Measurements from ENCODE around the gene AKAP13.
A peak's percentile ranks its signal among the peaks of the same experiment; 100 is the strongest.

The AKAP13 gene

GRCh38 chr15:85407421-85408269, 27.2 kb downstream of the AKAP13 start:
- DNase-seq (ENCODE audit: low read depth in 2 of 2) = no peak

DNA sequence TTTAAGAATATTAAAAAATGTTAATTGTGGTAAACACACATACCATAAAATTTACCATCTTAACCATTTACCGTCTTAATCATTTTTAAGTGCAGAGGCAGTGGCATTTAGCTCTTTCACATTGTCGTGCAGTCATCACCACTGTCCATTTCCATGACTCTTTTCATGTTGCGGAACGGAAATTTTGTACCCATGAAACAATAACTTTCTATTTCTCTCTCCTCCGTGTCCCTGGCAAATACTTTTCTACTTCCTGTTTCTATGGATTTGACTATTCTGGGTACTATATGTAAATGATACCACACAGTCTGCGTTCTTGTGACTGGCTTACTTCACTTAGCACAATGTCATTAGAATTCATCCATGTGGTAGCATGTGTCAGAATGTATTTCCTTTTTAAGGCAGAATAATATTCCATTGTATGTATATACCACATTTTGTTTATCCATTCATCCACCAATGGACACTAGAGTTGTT, 27.9 kb downstream of the AKAP13 start:
- peak in 1 of 2 donors; percentile 30 for DNase-seq (ENCODE audit: low read depth in 2 of 2)

DNA sequence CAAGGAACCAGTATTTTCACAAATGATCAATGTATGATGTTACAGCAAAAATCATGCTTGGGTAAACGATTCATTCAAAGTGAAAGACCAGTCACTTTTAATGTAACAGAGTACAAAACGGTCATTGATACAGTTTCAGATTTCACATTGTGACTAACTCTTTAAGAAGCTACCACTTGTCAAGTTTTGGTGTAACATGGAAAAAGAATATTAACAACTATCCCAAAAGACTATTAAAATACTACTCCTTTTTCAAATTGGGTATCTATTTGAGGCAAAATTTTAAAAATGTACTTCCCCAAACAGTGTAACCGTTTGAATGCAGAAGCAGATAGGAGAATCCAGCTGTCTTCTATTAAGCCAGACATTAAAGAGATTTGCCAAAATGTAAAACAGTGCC, 31.7 kb downstream of the AKAP13 start:
- DNase-seq (ENCODE audit: low read depth in 2 of 2) = no peak

- peak; percentile 63 to 67 for DNase-seq (ENCODE audit: low read depth in 2 of 2)
These were observed 32.8 kb downstream of the AKAP13 start for GRCh38 chr15:85412956-85413854.

DNA sequence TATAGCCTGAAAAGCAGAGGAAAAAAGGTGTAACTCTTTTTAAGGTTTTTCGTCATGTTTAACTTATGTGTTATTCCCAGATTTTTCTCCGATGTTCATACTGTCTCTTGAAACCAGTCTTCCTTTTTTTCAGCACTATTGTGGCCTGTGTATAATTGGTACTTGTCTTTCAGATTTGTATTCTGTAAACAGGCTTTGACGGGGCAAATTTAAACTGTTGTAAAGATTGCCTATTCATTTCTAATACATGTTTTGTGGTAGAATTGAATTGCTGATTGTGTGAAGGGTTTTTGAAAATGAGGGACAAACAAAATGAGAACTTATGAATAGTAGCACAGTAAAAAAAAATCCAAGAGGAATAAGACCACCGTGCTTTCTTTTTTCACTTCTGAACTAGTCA, 33.6 kb downstream of the AKAP13 start:
- no peak for DNase-seq (ENCODE audit: low read depth in 2 of 2)

DNA sequence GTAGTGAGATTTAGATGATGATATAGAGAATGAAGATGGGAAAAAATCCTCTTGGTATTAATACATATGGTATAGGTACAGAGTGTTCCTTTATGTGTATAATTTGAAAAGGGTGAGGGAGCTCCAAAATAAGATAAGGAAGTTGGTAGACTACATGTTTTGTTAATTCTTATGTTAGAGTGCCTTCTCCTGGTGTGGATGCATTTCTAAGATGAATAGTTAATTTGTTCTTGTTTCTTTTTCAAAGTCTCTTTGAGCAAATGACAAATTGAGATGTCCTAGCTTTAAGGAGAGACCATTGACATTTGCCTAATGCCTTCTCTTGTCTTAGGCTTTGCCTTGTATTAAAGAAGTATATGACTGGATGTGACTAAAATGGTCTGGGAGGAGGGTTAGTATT, 34.1 kb downstream of the AKAP13 start:
- DNase-seq (ENCODE audit: low read depth in 2 of 2) = no peak

DNA sequence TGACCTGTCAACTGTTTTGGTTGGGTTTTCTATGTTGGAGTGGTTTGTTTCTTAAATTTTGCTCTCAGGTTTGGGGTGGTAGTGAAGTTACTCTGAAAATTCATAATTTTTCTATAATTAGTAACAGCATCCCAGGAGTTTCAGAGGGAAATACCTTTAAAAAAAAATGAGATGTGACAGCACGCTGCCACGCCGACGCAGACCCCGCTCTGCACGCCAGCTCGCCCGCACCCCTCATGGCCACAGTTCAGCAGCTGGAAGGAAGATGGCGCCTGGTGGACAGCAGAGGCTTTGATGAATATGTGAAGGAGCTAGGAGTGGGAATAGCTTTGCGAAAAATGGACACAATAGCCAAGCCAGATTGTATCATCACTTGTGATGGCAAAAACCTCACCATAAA, 34.6 kb downstream of the AKAP13 start:
- DNase-seq (ENCODE audit: low read depth in 2 of 2) = no peak

GRCh38 chr15:85415783-85416182, 35.4 kb downstream of the AKAP13 start:
- DNase-seq (ENCODE audit: low read depth in 2 of 2) = no peak

GRCh38 chr15:85417276-85417675, 36.9 kb downstream of the AKAP13 start:
- DNase-seq (ENCODE audit: low read depth in 2 of 2) = no peak

- DNase-seq (ENCODE audit: low read depth in 2 of 2) = no peak
These were observed 38.8 kb downstream of the AKAP13 start for GRCh38 chr15:85419161-85419560.

DNA sequence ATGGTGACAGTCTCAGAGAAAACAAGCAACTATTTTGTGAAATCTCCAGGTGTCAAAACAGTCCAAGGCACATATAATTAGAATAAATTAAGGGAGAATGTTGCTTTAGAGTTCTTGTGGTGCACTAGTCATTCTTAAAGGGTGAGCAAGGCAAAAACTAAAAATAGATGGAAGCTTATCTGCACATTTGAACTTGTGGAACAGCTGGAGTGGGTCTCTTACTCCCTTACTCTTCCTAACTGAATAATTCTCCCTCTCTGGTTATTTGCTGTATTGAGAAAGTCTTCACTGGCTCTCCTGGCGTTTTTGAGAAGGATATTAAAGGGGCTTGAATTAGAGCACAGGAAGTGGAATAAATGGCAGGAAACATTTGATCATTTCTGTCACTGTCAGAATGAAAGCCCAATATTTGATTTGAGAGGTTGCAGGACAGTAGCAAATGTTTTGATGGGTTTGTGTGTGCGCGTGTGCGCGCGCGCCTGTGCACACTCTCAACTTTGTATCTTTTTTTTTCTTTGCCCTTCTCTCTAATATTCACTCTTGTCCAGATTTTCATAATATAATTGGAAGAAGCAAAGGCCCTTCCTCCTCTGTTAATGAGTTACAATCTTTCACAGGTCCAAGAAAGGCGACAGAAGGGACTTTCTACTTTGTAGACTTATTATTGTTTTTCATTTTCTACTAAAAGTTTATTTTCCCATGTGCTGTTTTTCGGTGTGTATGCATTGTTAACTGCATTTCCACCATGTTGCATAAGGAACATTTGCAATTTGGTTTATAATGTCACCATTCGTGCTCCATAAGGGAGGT, 40.9 kb downstream of the AKAP13 start:
- DNase-seq (ENCODE audit: low read depth in 2 of 2) = no peak

DNA sequence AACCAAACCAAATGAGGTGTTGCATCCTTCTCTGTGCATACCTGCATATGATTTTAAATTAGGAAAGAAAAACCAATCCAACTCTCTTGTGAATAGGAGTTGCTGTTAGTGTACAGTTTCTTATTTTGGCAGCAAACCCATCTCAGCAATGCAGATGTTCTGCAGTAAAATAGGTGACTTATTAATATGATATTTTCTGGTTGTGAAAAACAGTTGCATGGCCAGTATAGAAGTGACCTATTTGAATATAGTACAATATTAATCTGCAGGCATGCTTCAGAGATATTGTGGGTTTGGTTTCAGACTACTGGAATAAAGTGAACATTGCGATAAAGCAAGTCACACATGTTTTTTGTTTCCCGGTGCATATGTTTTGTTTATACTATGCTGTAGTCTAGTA, 42.2 kb downstream of the AKAP13 start:
- DNase-seq (ENCODE audit: low read depth in 2 of 2) = no peak

GRCh38 chr15:85423256-85423655, 42.9 kb downstream of the AKAP13 start:
- no peak for DNase-seq (ENCODE audit: low read depth in 2 of 2)

GRCh38 chr15:85424154-85424553, 43.8 kb downstream of the AKAP13 start:
- DNase-seq (ENCODE audit: low read depth in 2 of 2) = no peak

DNA sequence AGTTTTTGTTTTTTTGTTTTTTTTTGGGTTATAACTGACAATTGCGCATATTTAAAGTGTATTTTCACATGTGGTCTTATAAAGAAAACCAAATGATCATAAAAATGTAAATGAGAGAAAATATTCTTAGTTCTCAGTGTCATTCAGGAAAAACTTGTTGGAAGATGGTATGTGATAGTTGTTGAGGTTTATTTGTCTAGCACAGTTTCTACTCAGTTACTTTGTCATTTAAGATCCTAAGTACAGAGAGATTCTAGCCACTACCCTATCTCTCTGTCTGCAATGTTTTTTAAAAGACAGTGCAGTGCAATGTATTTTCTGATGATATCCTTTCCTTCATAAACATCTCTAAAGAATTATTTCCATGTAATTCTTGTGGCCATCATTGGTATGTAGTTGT, 46.1 kb downstream of the AKAP13 start:
- no peak for DNase-seq (ENCODE audit: low read depth in 2 of 2)

GRCh38 chr15:85427286-85428028, 47.1 kb downstream of the AKAP13 start:
- no peak for DNase-seq (ENCODE audit: low read depth in 2 of 2)

GRCh38 chr15:85429522-85429921, 49.1 kb downstream of the AKAP13 start:
- no peak for DNase-seq (ENCODE audit: low read depth in 2 of 2)

DNA sequence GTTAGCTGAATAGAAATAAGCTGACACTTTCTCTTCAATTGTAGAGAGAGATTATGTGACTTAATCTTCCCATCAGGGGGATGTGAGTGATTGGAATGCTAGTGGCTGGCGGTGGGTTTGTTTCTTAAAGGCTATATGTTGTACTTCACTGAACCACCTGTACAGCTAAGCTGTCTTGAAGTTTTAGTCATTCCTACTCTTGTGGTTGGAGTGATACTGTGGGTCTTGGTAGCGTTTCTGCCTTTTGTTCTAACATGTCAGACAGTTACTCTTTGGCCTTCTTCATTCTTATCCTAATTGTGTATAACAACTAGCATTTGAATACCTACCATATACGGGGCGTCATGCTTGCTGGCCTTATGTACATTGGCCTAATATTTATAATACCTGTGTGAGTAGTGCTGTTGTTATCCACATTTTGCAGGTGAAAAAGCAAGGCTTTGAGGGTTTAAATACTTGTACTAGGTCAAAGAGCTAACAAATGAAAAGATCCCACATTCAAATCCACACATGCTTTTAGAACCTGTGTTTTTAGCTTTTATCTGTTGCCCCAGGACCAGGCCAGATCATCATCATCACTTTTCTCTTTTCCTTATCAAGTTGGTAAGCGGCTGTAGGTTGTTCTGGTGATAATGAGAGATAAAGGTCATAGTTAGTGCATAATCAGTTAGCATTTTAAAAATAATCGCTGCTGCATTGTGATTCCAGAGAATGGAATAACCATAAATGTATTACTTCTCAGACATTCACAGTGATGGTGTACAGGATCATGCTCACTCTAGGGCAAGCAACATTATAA, 50.2 kb downstream of the AKAP13 start:
- no peak for DNase-seq (ENCODE audit: low read depth in 2 of 2)

DNA sequence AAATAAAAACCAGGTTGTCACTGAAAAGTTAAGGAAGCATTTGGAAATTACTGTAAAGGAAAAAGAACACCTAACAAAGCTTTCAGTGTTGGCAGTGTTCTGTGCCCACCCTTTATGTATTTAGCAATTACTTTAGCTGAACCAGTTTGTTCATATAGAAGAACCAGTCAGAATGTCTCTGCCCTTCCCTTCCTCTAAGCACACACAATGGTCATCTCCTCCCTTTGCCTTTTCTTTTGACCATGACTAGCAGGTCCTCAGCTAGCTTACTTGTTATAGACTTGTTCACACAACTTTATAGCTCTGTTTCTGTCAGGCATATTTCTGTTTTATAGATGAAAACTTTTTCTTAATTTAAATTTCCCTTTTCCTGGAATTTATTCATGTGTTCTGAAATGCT, 59.6 kb downstream of the AKAP13 start:
- no peak for DNase-seq (ENCODE audit: low read depth in 2 of 2)

GRCh38 chr15:85440451-85440850, 60.0 kb downstream of the AKAP13 start:
- no peak for DNase-seq (ENCODE audit: low read depth in 2 of 2)
